Daoy (cell line): ENCODE measurements around the gene ZNF426. TPM values are rescaled to one million over a fixed set of nuclear protein-coding genes. Genes with fewer than 3 reads are reported as not detected.

Experiments used
- DNase-seq: peaks from one replicate; pipeline ENCODE4 v3.0.0-alpha.2; 2015; ENCODE audit warnings: low read depth
- total RNA-seq: library from RNA; depleted of rRNA; stranded (reverse); fragments of >200 nt; shearing (Covaris generic); gene quantifications from 2 replicates; pipeline ENCODE4 v1.2.3, GENCODE V29; 2014; rRNA removed

ZNF426 gene
- total RNA-seq, 1 experiment from 2014 or later = 9.8 TPM

DNA sequence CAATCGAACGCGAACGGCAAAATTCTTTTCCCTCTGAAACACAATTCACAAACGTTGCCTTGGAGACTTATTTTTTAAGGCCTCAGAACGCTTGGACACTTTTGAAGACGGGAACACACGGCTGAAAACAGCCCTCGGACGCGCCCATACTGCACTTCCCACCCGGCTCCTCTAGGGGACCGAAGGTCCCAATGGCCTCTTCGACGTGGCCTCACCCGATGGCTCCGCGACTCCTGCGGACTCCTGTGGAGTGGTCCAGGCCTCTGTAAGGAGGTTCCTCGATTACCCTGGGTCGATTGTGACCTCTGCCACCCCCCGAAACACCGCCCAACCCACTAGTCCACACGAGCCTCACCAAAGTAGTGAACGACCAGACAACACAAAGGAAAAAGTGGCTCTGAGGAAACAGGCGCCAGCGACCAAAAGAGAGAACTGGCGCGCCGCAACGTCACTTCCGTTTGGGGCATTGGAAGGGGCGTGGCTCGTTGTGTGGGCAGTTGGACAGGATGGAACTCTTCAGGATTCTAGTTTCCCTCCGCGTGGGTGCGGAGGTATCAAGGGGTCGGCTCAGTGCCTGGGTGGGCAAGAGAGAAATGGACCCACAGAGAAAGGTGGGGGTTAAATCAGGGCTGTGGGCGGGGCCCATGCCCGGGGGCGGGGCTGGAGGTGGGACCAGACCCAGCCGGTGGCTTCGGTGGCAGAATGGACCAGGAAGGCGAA, 40.1 kb downstream of the ZNF426 start, which contains the start of gene ZNF560:
TSS of gene ZNF560 (minus strand) at position 434 of the 720 bp plus-strand sequence. CDS start 23,303 bp downstream, outside the sequence.
- peak; percentile 79 for DNase-seq

DNA sequence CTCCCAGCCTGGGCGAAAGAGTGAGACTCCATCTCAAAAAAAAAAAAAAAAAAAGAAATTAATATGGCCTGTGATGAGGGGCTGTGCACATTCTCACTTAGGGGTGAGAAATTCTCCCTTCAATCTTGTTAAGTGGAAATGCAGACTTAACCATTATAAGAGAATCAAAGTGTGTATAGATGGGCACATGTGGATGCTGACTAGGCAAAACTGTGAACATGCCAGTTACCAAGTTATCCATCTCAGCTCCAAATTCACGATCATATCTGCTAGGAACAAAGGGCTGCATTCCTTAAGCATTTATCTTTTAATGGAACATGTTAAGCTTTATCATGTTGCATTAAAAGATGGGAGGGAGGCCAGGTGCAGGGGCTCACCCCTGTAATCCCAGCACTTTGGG, 44.3 kb downstream of the ZNF426 start:
- DNase-seq = no peak

DNA sequence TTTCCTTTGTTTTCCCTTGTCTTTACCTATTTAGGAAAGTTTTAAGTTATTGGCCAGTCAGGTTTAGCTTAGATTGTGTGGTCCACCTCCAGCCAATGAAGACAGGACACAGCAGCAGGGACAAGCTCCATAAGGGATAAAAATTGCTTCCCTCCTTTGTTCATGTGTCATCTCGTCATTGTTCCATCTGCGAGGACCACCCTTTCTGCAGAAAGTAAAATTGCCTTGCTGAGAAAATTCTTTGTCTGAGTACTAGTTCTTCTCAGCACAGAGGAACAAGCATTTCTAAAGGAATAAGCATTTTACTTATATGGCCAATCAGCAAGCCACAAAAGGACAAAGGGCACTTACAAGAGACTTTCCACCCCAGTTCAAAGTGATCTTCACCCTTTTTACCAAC, 51.4 kb downstream of the ZNF426 start:
- DNase-seq = no peak

DNA sequence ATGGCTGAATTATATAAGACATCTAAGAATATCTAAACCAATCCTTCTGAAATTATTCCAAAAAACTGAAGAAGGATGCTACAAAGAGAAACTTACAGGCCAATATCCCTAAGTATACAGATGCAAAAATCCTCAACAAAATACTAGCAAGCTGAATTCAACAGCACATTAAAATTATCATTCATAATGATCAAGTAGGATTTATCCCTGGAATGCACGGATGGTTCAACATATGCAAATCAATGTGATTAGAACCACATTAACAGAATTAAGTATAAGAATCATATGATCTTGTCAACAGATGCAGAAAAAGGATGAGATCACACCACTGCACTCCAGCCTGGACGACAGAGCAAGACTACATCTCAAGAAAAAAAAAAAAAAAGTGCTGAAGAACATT, 53.3 kb downstream of the ZNF426 start:
- no peak for DNase-seq

DNA sequence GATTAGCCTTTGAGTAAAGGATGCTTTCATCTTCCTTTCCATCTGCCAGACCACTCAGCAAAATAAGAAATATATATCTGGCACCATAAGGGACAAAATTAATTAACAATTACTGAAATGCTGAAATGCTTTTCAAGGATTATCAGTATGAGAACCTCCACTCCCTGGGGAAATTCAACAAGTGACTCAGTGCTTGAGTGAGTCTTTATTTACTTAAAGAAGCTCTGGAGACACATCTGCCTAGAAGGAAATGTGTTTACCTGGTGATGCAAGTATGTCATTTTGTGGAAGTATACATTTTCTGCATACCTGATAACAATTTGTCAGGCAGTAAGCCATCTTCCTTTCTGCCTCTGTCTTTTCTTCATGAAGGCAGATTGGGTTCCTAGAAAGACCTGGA, 63.5 kb downstream of the ZNF426 start:
- DNase-seq = no peak

Other genes with a start within 250 kb of the ZNF426 start
- gene ZNF699, start 228.8 kb downstream of the ZNF426 start, total RNA-seq = 6.9 and 14.7 TPM in 2 replicates
- 13.5 and 15.4 TPM in 2 replicates for gene ZNF559, start 214.5 kb downstream of the ZNF426 start, total RNA-seq
- 0.09 and 0.69 TPM in 2 replicates for gene ZNF177, start 175.6 kb downstream of the ZNF426 start, total RNA-seq
- 10.5 and 10.9 TPM in 2 replicates for gene ZNF266, start 103.1 kb downstream of the ZNF426 start, total RNA-seq
- gene ZNF560, start 40.0 kb downstream of the ZNF426 start, total RNA-seq = 4.6 and 5.5 TPM in 2 replicates
- 33.5 and 35.8 TPM in 2 replicates for gene ZNF121, start 45.9 kb upstream of the ZNF426 start, total RNA-seq
- 14.3 and 16.5 TPM in 2 replicates for gene ZNF561, start 82.6 kb upstream of the ZNF426 start, total RNA-seq
- 29.9 and 30.1 TPM in 2 replicates for gene ZNF562, start 136.5 kb upstream of the ZNF426 start, total RNA-seq
- gene ZNF846, start 230.1 kb upstream of the ZNF426 start, total RNA-seq = 1.5 and 2.1 TPM in 2 replicates